Thoracic aorta (tissue), 2 donors: ENCODE data around the gene NLRC5. TPM values are rescaled to one million over a fixed set of nuclear protein-coding genes. Genes with fewer than 3 reads are reported as not detected.
"Not testable (repeated sequence)": the region's sequence is repeated elsewhere in the genome, so short reads cannot be mapped to it uniquely, and the experiment has no call there.

Source experiments
- ATAC-seq: fragments of 150-250 bp; one replicate; pipeline ENCODE4 v1.8.0; 2017; ENCODE audit warnings: low read depth; ENCODE audit not compliant: insufficient number of reproducible peaks, low FRiP score
- DNase-seq: peaks from one replicate; pipeline ENCODE4 v3.0.0-alpha.2; 2020; ENCODE audit warnings: low spot score
- H3K27ac ChIP-seq, 2 donors: fragments of 200-600 bp; sonication (generic); 1 replicate in 1 of 2; 2 replicates in 1 of 2; pipeline ENCODE4 v1.5.1; 2016; ENCODE audit warnings: mild to moderate bottlenecking in 2 of 2, moderate library complexity in 2 of 2
- H3K27me3 ChIP-seq: fragments of 200-600 bp; sonication (generic); replicated peaks from 2 replicates; pipeline ENCODE4 v1.6.0; 2016; ENCODE audit warnings: mild to moderate bottlenecking; ENCODE audit not compliant: insufficient read depth
- H3K36me3 ChIP-seq: fragments of 200-600 bp; sonication (generic); one replicate; pipeline ENCODE4 v1.5.1; 2016
- H3K4me1 ChIP-seq, 2 donors: fragments of 200-600 bp; sonication (generic); 1 replicate in 1 of 2; 2 replicates in 1 of 2; pipeline versions ENCODE4 v1.5.1 to v1.6.0; 2016; ENCODE audit warnings: low read depth in 2 of 2, mild to moderate bottlenecking in 1 of 2; ENCODE audit not compliant: control insufficient read depth in 1 of 2
- H3K4me3 ChIP-seq: fragments of 200-600 bp; sonication (generic); 2 replicates; pipeline ENCODE4 v1.5.1; 2016; ENCODE audit warnings: mild to moderate bottlenecking
- H3K9me3 ChIP-seq: fragments of 200-600 bp; sonication (generic); 2 replicates; pipeline ENCODE4 v1.5.1; 2016
- total RNA-seq, 2 donors: library from RNA; depleted of rRNA; stranded (reverse); fragments of >200 nt; gene quantifications; one replicate each; pipeline versions ENCODE4 v1.1.0 to v1.2.3, GENCODE V29; 2016
- TF ChIP-seq, protein P1 (sequence below): fragments of 200-600 bp; sonication (generic); IDR thresholded peaks from one replicate; pipeline ENCODE4 v1.5.1; 2019; ENCODE audit warnings: antibody characterized with exemption

Gene NLRC5
- total RNA-seq, 2 donors from 2014 or later = 51.0 to 54.4 TPM

DNA sequence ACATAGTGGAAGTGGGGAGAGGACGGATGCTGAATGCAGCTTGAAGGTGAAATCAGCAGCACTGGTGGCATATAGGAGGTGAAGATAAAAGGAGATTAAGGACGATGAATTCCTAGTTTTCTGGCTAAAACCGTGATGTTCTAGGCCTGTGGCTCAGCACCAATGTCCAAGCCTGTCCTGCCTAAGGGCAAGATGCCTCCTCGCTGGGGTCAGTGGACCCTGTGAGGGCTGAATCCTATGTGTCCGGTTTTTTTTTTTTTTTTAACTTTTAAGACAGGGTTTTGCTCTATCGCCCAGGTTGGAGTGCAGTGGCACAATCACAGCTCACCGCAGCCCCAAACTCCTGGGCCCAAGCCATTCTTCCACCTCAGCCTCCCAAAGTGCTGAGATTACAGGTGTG is 115.8 kb downstream of the NLRC5 start:
- no peak for DNase-seq
- TF ChIP-seq, protein P1, sequence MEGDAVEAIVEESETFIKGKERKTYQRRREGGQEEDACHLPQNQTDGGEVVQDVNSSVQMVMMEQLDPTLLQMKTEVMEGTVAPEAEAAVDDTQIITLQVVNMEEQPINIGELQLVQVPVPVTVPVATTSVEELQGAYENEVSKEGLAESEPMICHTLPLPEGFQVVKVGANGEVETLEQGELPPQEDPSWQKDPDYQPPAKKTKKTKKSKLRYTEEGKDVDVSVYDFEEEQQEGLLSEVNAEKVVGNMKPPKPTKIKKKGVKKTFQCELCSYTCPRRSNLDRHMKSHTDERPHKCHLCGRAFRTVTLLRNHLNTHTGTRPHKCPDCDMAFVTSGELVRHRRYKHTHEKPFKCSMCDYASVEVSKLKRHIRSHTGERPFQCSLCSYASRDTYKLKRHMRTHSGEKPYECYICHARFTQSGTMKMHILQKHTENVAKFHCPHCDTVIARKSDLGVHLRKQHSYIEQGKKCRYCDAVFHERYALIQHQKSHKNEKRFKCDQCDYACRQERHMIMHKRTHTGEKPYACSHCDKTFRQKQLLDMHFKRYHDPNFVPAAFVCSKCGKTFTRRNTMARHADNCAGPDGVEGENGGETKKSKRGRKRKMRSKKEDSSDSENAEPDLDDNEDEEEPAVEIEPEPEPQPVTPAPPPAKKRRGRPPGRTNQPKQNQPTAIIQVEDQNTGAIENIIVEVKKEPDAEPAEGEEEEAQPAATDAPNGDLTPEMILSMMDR = no peak
- no peak for ATAC-seq
- no peak overlapping the region for H3K4me3 ChIP-seq
- no peaks in the 10 kb centered on the region for H3K4me1 ChIP-seq
- H3K36me3 ChIP-seq = no peaks in the 10 kb centered on the region
- H3K27me3 ChIP-seq = no peaks in the 10 kb centered on the region
- no peak overlapping the region for H3K27ac ChIP-seq
- H3K9me3 ChIP-seq = no peaks in the 10 kb centered on the region

DNA sequence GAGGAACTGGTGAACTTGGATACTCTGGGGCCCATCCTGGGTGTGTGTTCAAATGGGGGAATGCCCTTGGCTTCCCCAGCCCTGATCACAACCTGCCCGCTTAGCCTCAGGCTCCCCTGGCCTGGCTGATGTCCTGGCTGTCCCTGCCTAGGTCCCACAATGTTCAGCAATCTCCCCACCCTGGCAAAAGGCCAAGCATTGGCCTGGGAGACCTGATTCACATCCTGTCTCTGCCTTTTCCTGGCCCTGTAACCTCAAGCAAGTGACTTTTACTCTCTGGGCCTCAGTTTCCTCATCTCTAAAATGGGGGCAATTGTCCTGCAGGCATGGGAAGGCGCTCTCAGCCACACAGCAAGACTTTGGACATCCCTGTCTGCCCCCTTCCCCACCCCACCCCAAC is 117.4 kb downstream of the NLRC5 start:
- H3K4me3 ChIP-seq = no peak overlapping the region
- no peaks in the 10 kb centered on the region for H3K36me3 ChIP-seq
- no peak overlapping the region for H3K27ac ChIP-seq
- H3K4me1 ChIP-seq = peaks cover 0 to under 1% of the 10 kb centered on the region in 2 donors
- TF ChIP-seq, protein P1 = no peak
- DNase-seq = no peak
- ATAC-seq = no peak
- H3K27me3 ChIP-seq = no peaks in the 10 kb centered on the region
- no peaks in the 10 kb centered on the region for H3K9me3 ChIP-seq

DNA sequence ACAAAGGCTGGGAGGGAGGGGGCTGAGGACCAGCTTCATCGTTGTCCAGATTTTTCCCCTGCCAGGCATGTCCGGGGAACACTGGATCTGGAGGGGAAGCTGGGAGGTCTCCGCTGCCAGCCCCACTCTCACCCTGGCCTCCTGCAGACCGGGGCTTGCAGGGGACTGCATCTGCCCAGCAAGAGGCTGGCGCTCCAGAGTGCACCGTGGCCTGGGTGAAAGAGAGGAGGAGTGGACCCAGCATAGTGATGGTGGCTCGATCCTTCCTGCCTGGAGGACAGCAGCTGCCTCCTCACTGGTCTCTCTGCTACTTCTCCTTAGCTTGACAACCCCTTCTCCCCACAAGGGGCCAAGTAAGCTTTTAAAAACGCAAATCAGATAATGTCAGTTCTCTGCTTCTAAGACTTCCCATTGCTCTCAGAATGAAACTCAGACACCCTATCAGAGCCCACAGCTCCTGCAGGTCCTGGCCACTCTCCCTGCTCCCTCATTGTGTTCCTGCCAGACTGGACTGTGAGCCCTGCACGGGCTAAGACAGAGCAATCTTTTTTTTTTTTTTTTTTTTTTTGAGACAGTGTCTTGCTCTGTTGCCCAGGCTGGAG is 118.1 kb downstream of the NLRC5 start:
- Histone ChIP-seq H3K27me3 (no peaks in the 10 kb centered on the region), H3K4me1 (peaks cover 2 to 7% of the 10 kb centered on the region in 2 donors), H3K36me3 (no peaks in the 10 kb centered on the region), H3K4me3 (no peak overlapping the region), H3K27ac (no peak overlapping the region), H3K9me3 (no peaks in the 10 kb centered on the region)
- ATAC-seq (no peak), DNase-seq (no peak)
- TF ChIP-seq, protein P1 = no peak

DNA sequence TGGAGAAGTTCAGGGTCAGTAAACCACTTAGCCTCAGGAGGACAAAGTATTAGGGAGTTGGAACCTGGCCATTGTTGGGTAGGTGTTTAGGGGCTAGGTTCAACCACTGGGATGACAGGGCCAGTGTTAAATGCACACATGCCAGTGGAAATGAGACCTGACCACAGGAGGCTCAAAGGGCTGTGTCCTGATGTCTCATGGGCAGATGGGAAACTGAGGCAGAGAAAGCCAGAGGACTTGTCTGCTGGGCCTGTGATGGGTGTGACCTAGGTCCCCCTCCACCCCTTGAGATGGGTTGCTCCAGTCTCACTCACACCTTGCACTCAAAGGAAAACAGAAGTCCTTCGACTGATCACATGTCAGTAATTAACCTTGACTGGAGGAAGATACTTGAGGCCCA is 119.1 kb downstream of the NLRC5 start:
- ATAC-seq (no peak), DNase-seq (no peak)
- TF ChIP-seq, protein P1 = no peak
- H3K4me1 ChIP-seq = peaks cover 6 to 17% of the 10 kb centered on the region in 2 donors
- no peak overlapping the region for H3K27ac ChIP-seq
- no peak overlapping the region for H3K4me3 ChIP-seq
- H3K36me3 ChIP-seq = no peaks in the 10 kb centered on the region
- no peaks in the 10 kb centered on the region for H3K27me3 ChIP-seq
- H3K9me3 ChIP-seq = no peaks in the 10 kb centered on the region

DNA sequence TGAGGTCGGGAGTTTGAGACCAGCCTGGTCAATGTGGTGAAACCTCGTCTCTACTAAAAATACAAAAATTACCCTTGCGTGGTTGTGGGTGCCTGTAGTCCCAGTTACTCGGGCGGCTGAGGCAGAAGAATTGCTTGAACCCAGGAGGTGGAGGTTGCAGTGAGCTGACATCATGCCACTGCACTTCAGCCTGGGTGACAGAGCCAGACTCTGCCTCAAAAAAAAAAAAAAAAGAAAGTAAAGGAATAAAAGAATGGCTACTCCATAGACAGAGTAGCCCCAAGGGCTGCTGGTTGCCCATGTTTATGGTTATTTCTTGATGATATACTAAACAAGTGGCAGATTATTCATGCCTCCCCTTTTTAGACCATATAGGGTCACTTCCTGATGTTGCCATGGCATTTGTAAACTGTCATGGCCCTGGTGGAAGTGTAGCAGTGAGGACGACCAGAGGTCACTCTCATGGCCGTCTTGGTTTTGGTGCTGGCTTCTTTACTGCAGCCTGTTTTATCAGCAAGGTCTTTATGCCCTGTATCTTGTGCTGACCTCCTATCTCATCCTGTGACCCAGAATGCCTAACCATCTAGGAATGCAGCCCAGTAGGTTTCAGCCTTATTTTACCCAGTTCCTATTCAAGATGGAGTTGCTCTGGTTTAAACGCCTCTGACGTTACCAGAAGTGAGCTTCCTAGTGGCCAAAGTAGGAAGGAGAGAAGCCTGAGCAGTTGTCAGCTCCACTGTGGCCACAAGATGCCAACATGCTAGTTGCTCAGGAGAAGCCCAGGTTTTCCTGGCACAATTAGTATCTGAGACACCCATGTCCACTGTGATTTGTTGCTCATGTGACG is 120.1 kb downstream of the NLRC5 start:
- H3K27ac ChIP-seq, H3K9me3 ChIP-seq, H3K36me3 ChIP-seq, DNase-seq, H3K27me3 ChIP-seq, H3K4me3 ChIP-seq, ATAC-seq: not testable (repeated sequence)
- H3K4me1 ChIP-seq = peaks cover 6 to 18% of the 10 kb centered on the region in 2 donors
